ENCODE measurements around the gene DMRTB1.

Gene DMRTB1

GRCh38 chr1:53508056-53508990 lies 49.1 kb downstream of the DMRTB1 start:
- TF ChIP-seq CTCF (IDR thresholded peaks at IDR 0.05): no peak
- no peaks in the 10 kb centered on the region for H3K36me3 ChIP-seq
- H3K4me3 ChIP-seq (ENCODE audit: low read depth in 1 of 2, low read length in 1 of 2): no peak overlapping the region
- H3K4me1 ChIP-seq (ENCODE audit: control insufficient read depth in 1 of 2, insufficient read depth in 1 of 2, low read depth in 1 of 2, low read length in 1 of 2): no peaks in the 10 kb centered on the region
- H3K27ac ChIP-seq: no peak overlapping the region
- peaks cover 10% of the 10 kb centered on the region for H3K27me3 ChIP-seq
- no peaks in the 10 kb centered on the region for H3K9me3 ChIP-seq

GRCh38 chr1:53508991-53509666 lies 49.9 kb downstream of the DMRTB1 start:
- peaks cover 10% of the 10 kb centered on the region for H3K27me3 ChIP-seq
- H3K4me3 ChIP-seq (ENCODE audit: low read depth in 1 of 2, low read length in 1 of 2): no peak overlapping the region
- H3K27ac ChIP-seq: no peak overlapping the region
- H3K4me1 ChIP-seq (ENCODE audit: control insufficient read depth in 1 of 2, insufficient read depth in 1 of 2, low read depth in 1 of 2, low read length in 1 of 2): no peaks in the 10 kb centered on the region
- no peaks in the 10 kb centered on the region for H3K9me3 ChIP-seq
- no peaks in the 10 kb centered on the region for H3K36me3 ChIP-seq
- no peak for TF ChIP-seq CTCF (IDR thresholded peaks at IDR 0.05)

- Histone ChIP-seq H3K9me3 (no peaks in the 10 kb centered on the region), H3K27ac (no peak overlapping the region), H3K4me3 (ENCODE audit: low read depth in 1 of 2, low read length in 1 of 2) (no peak overlapping the region), H3K27me3 (peaks cover 10% of the 10 kb centered on the region), H3K36me3 (no peaks in the 10 kb centered on the region), H3K4me1 (ENCODE audit: control insufficient read depth in 1 of 2, insufficient read depth in 1 of 2, low read depth in 1 of 2, low read length in 1 of 2) (no peaks in the 10 kb centered on the region)
- no peak for TF ChIP-seq CTCF (IDR thresholded peaks at IDR 0.05)
Observed at GRCh38 chr1:53509775-53510174, 50.6 kb downstream of the DMRTB1 start.

GRCh38 chr1:53510215-53510614 lies 51.0 kb downstream of the DMRTB1 start:
- Histone ChIP-seq H3K4me1 (ENCODE audit: control insufficient read depth in 1 of 2, insufficient read depth in 1 of 2, low read depth in 1 of 2, low read length in 1 of 2) (no peaks in the 10 kb centered on the region), H3K36me3 (no peaks in the 10 kb centered on the region), H3K27me3 (peaks cover 10% of the 10 kb centered on the region), H3K9me3 (no peaks in the 10 kb centered on the region), H3K4me3 (ENCODE audit: low read depth in 1 of 2, low read length in 1 of 2) (no peak overlapping the region), H3K27ac (no peak overlapping the region)
- no peak for TF ChIP-seq CTCF (IDR thresholded peaks at IDR 0.05)

GRCh38 chr1:53511323-53511932 lies 52.2 kb downstream of the DMRTB1 start:
- H3K9me3 ChIP-seq: no peaks in the 10 kb centered on the region
- no peaks in the 10 kb centered on the region for H3K36me3 ChIP-seq

More at GRCh38 chr1:53511323-53511932, 52.2 kb downstream of the DMRTB1 start:
- no peak for TF ChIP-seq CTCF (IDR thresholded peaks at IDR 0.05)
- no peaks in the 10 kb centered on the region for H3K4me1 ChIP-seq (ENCODE audit: control insufficient read depth in 1 of 2, insufficient read depth in 1 of 2, low read depth in 1 of 2, low read length in 1 of 2)
- H3K27me3 ChIP-seq: peaks cover 10% of the 10 kb centered on the region
- no peak overlapping the region for H3K27ac ChIP-seq
- H3K4me3 ChIP-seq (ENCODE audit: low read depth in 1 of 2, low read length in 1 of 2): no peak overlapping the region
